GM18867 (cell line): ENCODE data around the gene GATC.
A peak's percentile ranks its signal among the peaks of the same experiment; 100 is the strongest.

Experiments
- ATAC-seq: cut with Tn5 transposase; IDR thresholded peaks from one replicate; pipeline ENCODE4 v1.9.1; 2021; ENCODE audit warnings: mild to moderate bottlenecking, moderate library complexity; ENCODE audit not compliant: unreplicated experiment

GATC gene

GRCh38 chr12:120445911-120446843 is at the start of gene GATC, which contains the start of gene TRIAP1:
Gene GATC (plus strand): TSS chr12:120446444. CDS start chr12:120446481, 37 bp downstream.
Gene TRIAP1 (minus strand): TSS chr12:120446384. CDS start chr12:120446372, 12 bp downstream.
- peak; percentile 90 for ATAC-seq

GRCh38 chr12:120397824-120398540 is 48.3 kb upstream of the GATC start:
- ATAC-seq = no peak

GRCh38 chr12:120399531-120399930 is 46.7 kb upstream of the GATC start:
- ATAC-seq = peak; percentile 48

- ATAC-seq = no peak
Observed at GRCh38 chr12:120402217-120402616, 44.0 kb upstream of the GATC start.

- ATAC-seq = no peak
Observed at GRCh38 chr12:120403869-120404268, 42.4 kb upstream of the GATC start.

- no peak for ATAC-seq
Observed at GRCh38 chr12:120404271-120404670, 42.0 kb upstream of the GATC start.

- no peak for ATAC-seq
Observed at GRCh38 chr12:120406069-120406468, 40.2 kb upstream of the GATC start.

GRCh38 chr12:120406553-120406952 is 39.7 kb upstream of the GATC start:
- no peak for ATAC-seq

GRCh38 chr12:120408771-120409170 is 37.5 kb upstream of the GATC start:
- no peak for ATAC-seq

- ATAC-seq = no peak
Observed at GRCh38 chr12:120412421-120412820, 33.8 kb upstream of the GATC start.

GRCh38 chr12:120413901-120414695 is 32.1 kb upstream of the GATC start:
- ATAC-seq = no peak

GRCh38 chr12:120416490-120417216 is 29.6 kb upstream of the GATC start:
- ATAC-seq = no peak

- ATAC-seq = no peak
Observed at GRCh38 chr12:120417917-120418580, 28.2 kb upstream of the GATC start.

- no peak for ATAC-seq
Observed at GRCh38 chr12:120421701-120422100, 24.5 kb upstream of the GATC start.

GRCh38 chr12:120422892-120423456 is 23.3 kb upstream of the GATC start:
- no peak for ATAC-seq

GRCh38 chr12:120425797-120426196 is 20.4 kb upstream of the GATC start:
- no peak for ATAC-seq

- ATAC-seq = no peak
Observed at GRCh38 chr12:120428597-120429229, 17.5 kb upstream of the GATC start.

GRCh38 chr12:120429368-120429767 is 16.9 kb upstream of the GATC start:
- ATAC-seq = no peak
